Fibroblast of pulmonary artery (primary cell): ENCODE measurements around the gene POLE4.

Source experiments
- DNase-seq: peaks from one replicate; pipeline ENCODE4 v3.0.0-alpha.2; 2010; ENCODE audit warnings: low read depth
- H3K4me3 ChIP-seq: replicated peaks from 2 replicates; pipeline ENCODE4 v1.5.1; 2011; ENCODE audit warnings: low read depth, mild to moderate bottlenecking, control low read depth, low read length, moderate library complexity
- TF ChIP-seq, protein P1 (sequence below): IDR thresholded peaks from 2 replicates; pipeline ENCODE4 v1.5.1; 2011; ENCODE audit warnings: mild to moderate bottlenecking, control low read depth, low read length, inconsistent platforms; ENCODE audit errors: missing control alignments

The POLE4 gene

GRCh38 chr2:74927621-74928020 lies 30.8 kb upstream of the POLE4 start:
- H3K4me3 ChIP-seq, result no peak overlapping the region
- no peak for DNase-seq

GRCh38 chr2:74930811-74931486 lies 27.5 kb upstream of the POLE4 start:
- no peak for DNase-seq
- H3K4me3 ChIP-seq, result no peak overlapping the region
- TF ChIP-seq, protein P1, sequence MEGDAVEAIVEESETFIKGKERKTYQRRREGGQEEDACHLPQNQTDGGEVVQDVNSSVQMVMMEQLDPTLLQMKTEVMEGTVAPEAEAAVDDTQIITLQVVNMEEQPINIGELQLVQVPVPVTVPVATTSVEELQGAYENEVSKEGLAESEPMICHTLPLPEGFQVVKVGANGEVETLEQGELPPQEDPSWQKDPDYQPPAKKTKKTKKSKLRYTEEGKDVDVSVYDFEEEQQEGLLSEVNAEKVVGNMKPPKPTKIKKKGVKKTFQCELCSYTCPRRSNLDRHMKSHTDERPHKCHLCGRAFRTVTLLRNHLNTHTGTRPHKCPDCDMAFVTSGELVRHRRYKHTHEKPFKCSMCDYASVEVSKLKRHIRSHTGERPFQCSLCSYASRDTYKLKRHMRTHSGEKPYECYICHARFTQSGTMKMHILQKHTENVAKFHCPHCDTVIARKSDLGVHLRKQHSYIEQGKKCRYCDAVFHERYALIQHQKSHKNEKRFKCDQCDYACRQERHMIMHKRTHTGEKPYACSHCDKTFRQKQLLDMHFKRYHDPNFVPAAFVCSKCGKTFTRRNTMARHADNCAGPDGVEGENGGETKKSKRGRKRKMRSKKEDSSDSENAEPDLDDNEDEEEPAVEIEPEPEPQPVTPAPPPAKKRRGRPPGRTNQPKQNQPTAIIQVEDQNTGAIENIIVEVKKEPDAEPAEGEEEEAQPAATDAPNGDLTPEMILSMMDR, result no peak

More at GRCh38 chr2:74927621-74928020, 30.8 kb upstream of the POLE4 start:
- TF ChIP-seq, protein P1, result no peak

DNA sequence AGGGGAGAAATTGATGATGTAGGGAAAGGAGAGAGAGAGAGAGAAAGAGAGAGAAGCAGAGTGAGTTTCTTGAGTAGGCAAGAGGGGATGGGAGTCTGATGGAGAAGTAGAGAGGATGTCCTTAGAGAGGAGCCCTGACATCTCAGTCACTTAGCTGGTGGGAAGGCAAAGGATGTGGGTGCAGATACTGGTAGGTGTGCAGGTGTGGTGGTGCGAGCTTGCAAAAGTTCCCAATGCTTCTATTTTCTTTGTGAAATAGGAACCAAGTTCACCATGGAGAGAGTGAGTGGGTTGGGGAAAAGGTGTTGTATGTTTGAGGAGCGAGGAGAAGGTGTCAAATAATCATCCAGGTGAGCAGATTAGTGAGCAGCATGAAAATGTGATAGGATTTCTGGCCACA lies 26.5 kb upstream of the POLE4 start:
- DNase-seq, result no peak
- H3K4me3 ChIP-seq, result no peak overlapping the region
- TF ChIP-seq, protein P1, result no peak

- TF ChIP-seq, protein P1, result no peak
- DNase-seq, result no peak
Observed at GRCh38 chr2:74935975-74936391, 22.5 kb upstream of the POLE4 start.

GRCh38 chr2:74937221-74937880 lies 21.1 kb upstream of the POLE4 start:
- no peak for DNase-seq
- TF ChIP-seq, protein P1, result no peak
- no peak overlapping the region for H3K4me3 ChIP-seq

More at GRCh38 chr2:74935975-74936391, 22.5 kb upstream of the POLE4 start:
- no peak overlapping the region for H3K4me3 ChIP-seq

DNA sequence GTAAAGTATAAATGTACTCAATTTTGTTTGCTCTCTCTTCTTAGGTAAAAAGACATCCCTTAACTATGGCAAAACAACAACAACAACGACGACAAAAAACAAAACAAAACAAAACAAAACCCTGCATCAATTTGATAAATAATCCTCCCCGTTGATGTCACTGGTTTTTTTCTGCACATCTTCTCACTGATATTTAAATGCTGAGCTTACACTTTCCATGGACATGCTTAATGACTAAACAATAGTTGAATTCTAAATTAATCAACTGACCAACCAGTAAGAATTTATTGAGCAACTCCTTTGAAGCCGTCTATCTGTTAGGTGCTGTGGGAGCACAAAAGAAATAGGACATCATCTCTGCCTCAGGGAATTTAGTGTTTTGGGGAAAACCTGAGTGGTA lies 20.2 kb upstream of the POLE4 start:
- no peak for DNase-seq
- H3K4me3 ChIP-seq, result no peak overlapping the region
- TF ChIP-seq, protein P1, result no peak
